H1 (cell line): ENCODE data around the gene GPR157. TPM values are rescaled to one million over a fixed set of nuclear protein-coding genes. Genes with fewer than 3 reads are reported as not detected.

Experiments
- CTCF ChIA-PET: fragments of 300-600 bp; sonication (Branson Sonifier 250); formaldehyde crosslinking; loops from one replicate; lab custom pipeline; 2021; ENCODE audit not compliant: partially characterized antibody; lab: Charles Lee
- POLR2A ChIA-PET: fragments of 300-600 bp; sonication (Branson Sonifier 250); formaldehyde crosslinking; loops from one replicate; lab custom pipeline; 2021; ENCODE audit warnings: inconsistent platforms; ENCODE audit not compliant: partially characterized antibody; lab: Charles Lee
- DNase-seq, 2 experiments: peaks; one replicate each; pipeline versions ENCODE4 v3.0.0 to v3.0.0-alpha.2; 2010 to 2022; ENCODE audit warnings: low spot score in 2 of 2, low read depth in 1 of 2, mixed read lengths in 1 of 2
- FAIRE-seq: peaks from 2 replicates; lab custom pipeline; 2011; peaks lifted over from hg19 to GRCh38; lab: Jason Lieb, UNC
- H2AFZ ChIP-seq: 2 replicates; pipeline ENCODE4 v1.8.1; 2012; ENCODE audit warnings: low read length, inconsistent platforms
- H2AK5ac ChIP-seq: 2 replicates; pipeline ENCODE4 v1.6.1; 2013; ENCODE audit warnings: low read depth, low read length
- H2BK120ac ChIP-seq: replicated peaks from 2 replicates; pipeline ENCODE3; 2013; ENCODE audit warnings: low read depth, low read length, inconsistent platforms
- H2BK12ac ChIP-seq: 2 replicates; pipeline ENCODE4 v1.6.1; 2013; ENCODE audit warnings: low read depth, low read length
- H2BK15ac ChIP-seq: 2 replicates; pipeline ENCODE4 v1.6.1; 2013; ENCODE audit warnings: low read length
- H2BK20ac ChIP-seq: 2 replicates; pipeline ENCODE4 v1.6.1; 2013; ENCODE audit warnings: low read length
- H2BK5ac ChIP-seq: 2 replicates; pipeline ENCODE4 v1.6.1; 2013; ENCODE audit warnings: low read depth, low read length
- H3K14ac ChIP-seq: 2 replicates; pipeline ENCODE4 v1.6.1; 2013; ENCODE audit warnings: inconsistent platforms; ENCODE audit not compliant: insufficient read length
- H3K18ac ChIP-seq: 2 replicates; pipeline ENCODE4 v1.6.1; 2013; ENCODE audit warnings: low read length; ENCODE audit errors: extremely low read depth
- H3K23ac ChIP-seq: 2 replicates; pipeline ENCODE4 v1.6.1; 2013; ENCODE audit warnings: inconsistent platforms; ENCODE audit not compliant: insufficient read length
- H3K23me2 ChIP-seq: 2 replicates; pipeline ENCODE4 v1.6.1; 2013; ENCODE audit warnings: low read depth, low read length
- H3K27ac ChIP-seq: 2 replicates; pipeline ENCODE4 v1.6.1; 2011; ENCODE audit warnings: low read depth, low read length, inconsistent platforms
- H3K27me3 ChIP-seq, 4 experiments: replicated peaks in 1 of 4; 1 replicate in 1 of 4; 2 replicates in 3 of 4; pipeline versions ENCODE4 v1.6.1 to v1.8.1; 2011 to 2013; ENCODE audit warnings: low read length in 3 of 4, mild to moderate bottlenecking in 3 of 4, inconsistent platforms in 2 of 4, mixed read lengths in 2 of 4, moderate library complexity in 1 of 4; ENCODE audit not compliant: control insufficient read depth in 3 of 4, insufficient read depth in 3 of 4; ENCODE audit errors: extremely low read depth in 1 of 4
- H3K36me3 ChIP-seq, 4 experiments: 2 replicates each; pipeline versions ENCODE4 v1.6.1 to v1.8.1; 2011 to 2013; ENCODE audit warnings: mild to moderate bottlenecking in 4 of 4, low read length in 3 of 4, moderate library complexity in 2 of 4, control low read depth in 1 of 4, inconsistent platforms in 1 of 4; ENCODE audit not compliant: insufficient read depth in 4 of 4, control insufficient read depth in 2 of 4
- H3K4ac ChIP-seq: replicated peaks from 2 replicates; pipeline ENCODE3; 2013; ENCODE audit warnings: low read length, low read depth, mixed read lengths, inconsistent platforms; ENCODE audit not compliant: insufficient read length
- H3K4me1 ChIP-seq, 4 experiments: replicated peaks in 1 of 4; 1 replicate in 1 of 4; 2 replicates in 3 of 4; pipeline versions ENCODE4 v1.6.1 to v1.8.1; 2011 to 2013; ENCODE audit warnings: low read length in 3 of 4, inconsistent platforms in 2 of 4, mixed read lengths in 1 of 4; ENCODE audit not compliant: insufficient read depth in 4 of 4, control insufficient read depth in 3 of 4
- H3K4me2 ChIP-seq, 2 experiments: 2 replicates each; pipeline versions ENCODE4 v1.6.1 to v1.8.1; 2011 to 2013; ENCODE audit warnings: low read depth in 2 of 2, low read length in 2 of 2, control low read depth in 1 of 2, inconsistent platforms in 1 of 2, mild to moderate bottlenecking in 1 of 2; ENCODE audit not compliant: insufficient read depth in 1 of 2
- H3K4me3 ChIP-seq, 4 experiments: fragments of 200-600, 300-600 bp in 1 of 4; sonication (generic), shearing (Covaris generic), sonication (Bioruptor Twin) in 1 of 4; 2 replicates each; pipeline versions ENCODE4 v1.5.1 to v1.8.1; 2011 to 2016; ENCODE audit warnings: low read length in 4 of 4, low read depth in 3 of 4, control low read depth in 2 of 4, inconsistent platforms in 2 of 4, mild to moderate bottlenecking in 2 of 4, mixed read lengths in 1 of 4, moderate library complexity in 1 of 4; ENCODE audit not compliant: insufficient read depth in 2 of 4; ENCODE audit errors: extremely low read depth in 1 of 4
- H3K56ac ChIP-seq: replicated peaks from 2 replicates; pipeline ENCODE3; 2013; ENCODE audit warnings: low read depth, mild to moderate bottlenecking, mixed read lengths, low read length, inconsistent platforms; ENCODE audit not compliant: insufficient read length
- H3K79me1 ChIP-seq: 2 replicates; pipeline ENCODE4 v1.6.1; 2013; ENCODE audit warnings: low read depth, low read length, control low read depth
- H3K79me2 ChIP-seq, 2 experiments: 2 replicates each; pipeline versions ENCODE4 v1.6.1 to v1.8.1; 2012 to 2013; ENCODE audit warnings: low read length in 2 of 2, mild to moderate bottlenecking in 2 of 2, inconsistent platforms in 1 of 2; ENCODE audit not compliant: insufficient read depth in 2 of 2, control insufficient read depth in 1 of 2
- H3K9ac ChIP-seq, 4 experiments: replicated peaks in 1 of 4; 1 replicate in 1 of 4; 2 replicates in 3 of 4; pipeline versions ENCODE4 v1.6.1 to v1.8.1; 2011 to 2013; ENCODE audit warnings: low read depth in 3 of 4, low read length in 3 of 4, control low read depth in 2 of 4, mild to moderate bottlenecking in 2 of 4, moderate library complexity in 2 of 4, inconsistent platforms in 1 of 4; ENCODE audit errors: extremely low read depth in 1 of 4
- H3K9me3 ChIP-seq, 2 experiments: 2 replicates each; pipeline versions ENCODE4 v1.6.1 to v1.8.1; 2012 to 2013; ENCODE audit warnings: mild to moderate bottlenecking in 2 of 2, moderate library complexity in 2 of 2, control low read depth in 1 of 2, inconsistent platforms in 1 of 2, low read depth in 1 of 2, low read length in 1 of 2, mixed read lengths in 1 of 2; ENCODE audit not compliant: insufficient read depth in 2 of 2
- H4K20me1 ChIP-seq, 2 experiments: replicated peaks in 1 of 2; 2 replicates each; pipeline versions ENCODE3 to v1.8.1; 2011 to 2013; ENCODE audit warnings: inconsistent platforms in 2 of 2, low read length in 2 of 2, mild to moderate bottlenecking in 1 of 2; ENCODE audit not compliant: insufficient read depth in 2 of 2, control insufficient read depth in 1 of 2
- H4K5ac ChIP-seq: 2 replicates; pipeline ENCODE4 v1.6.1; 2013; ENCODE audit warnings: low read length, low read depth, mixed read lengths, inconsistent platforms; ENCODE audit not compliant: insufficient read length
- H4K8ac ChIP-seq: 2 replicates; pipeline ENCODE4 v1.8.0; 2013; ENCODE audit warnings: mild to moderate bottlenecking, moderate library complexity, low read length, inconsistent platforms; ENCODE audit not compliant: insufficient read depth; ENCODE audit errors: extremely low read depth
- H4K91ac ChIP-seq: replicated peaks from 2 replicates; pipeline ENCODE3; 2013; ENCODE audit warnings: low read length, mixed read lengths, inconsistent platforms; ENCODE audit not compliant: insufficient read length
- ATF3 ChIP-seq: IDR thresholded peaks from 2 replicates; pipeline ENCODE4 v1.6.1; 2011; ENCODE audit warnings: low read depth, mild to moderate bottlenecking, low read length; ENCODE audit not compliant: insufficient read depth
- RXRA ChIP-seq: IDR thresholded peaks from 2 replicates; pipeline ENCODE4 v1.6.1; 2011; ENCODE audit warnings: low read depth, mild to moderate bottlenecking, low read length, moderate library complexity; ENCODE audit not compliant: insufficient read depth
- SP2 ChIP-seq: IDR thresholded peaks from 2 replicates; pipeline ENCODE4 v1.6.1; 2012; ENCODE audit warnings: mild to moderate bottlenecking, low read length, inconsistent platforms
- TCF12 ChIP-seq: IDR thresholded peaks from 2 replicates; pipeline ENCODE4 v1.6.1; 2011; ENCODE audit warnings: low read depth, mild to moderate bottlenecking, low read length
- WGBS, 2 experiments: shearing (Covaris generic) in 1 of 2; methylation state at CpG; one replicate each; pipeline versions ENCODE4 v1.1.6 to v1.1.7; 2013 to 2015; ENCODE audit warnings: low lambda C conversion rate in 2 of 2, mixed read lengths in 2 of 2, inconsistent platforms in 1 of 2, low coverage in 1 of 2, missing lambda C conversion rate in 1 of 2; ENCODE audit not compliant: insufficient replicate concordance in 2 of 2, insufficient coverage in 1 of 2, insufficient read length in 1 of 2; ENCODE audit errors: extremely low coverage in 1 of 2, missing lambda C conversion rate in 1 of 2; 5-methylcytosine and 5-hydroxymethylcytosine counted together
- polyA plus RNA-seq, 7 experiments: library from polyadenylated mRNA; depleted of rRNA in 3 of 7; stranded (reverse) in 5 of 7; unstranded in 2 of 7; fragments of >200 nt in 5 of 7; fragments of 200-250 nt in 2 of 7; gene quantifications; 1 replicate in 5 of 7; 2 replicates in 1 of 7; 4 replicates in 1 of 7; pipeline versions ENCODE4 v1.2.1 to v1.2.3, GENCODE V29; 2011 to 2013; ENCODE audit warnings: missing spikeins in 2 of 7, mixed read lengths in 2 of 7
- total RNA-seq: library from RNA; stranded (reverse); fragmentation: NEBNext Ultra II Directional; extraction: Animal tissue kit (Norgen Biotek cat#: 25700); gene quantifications from 2 replicates; pipeline ENCODE4 v1.2.1, GENCODE V29; 2021

The GPR157 gene
- total and polyA plus RNA-seq, 2 of the 8 experiments (the other 6 are each of a cell fraction or from before 2014, with no cell fraction given), result 1.0 to 11.0 TPM

GRCh38 chr1:9059891-9060744, 68.8 kb downstream of the GPR157 start:
- H3K79me1 ChIP-seq, result no peaks in the 10 kb centered on the region; the same call in 1 of the 2 replicates
- 74% methylated on average over 4 of the region's 4 CpGs; no CpG with 5 or more reads in 1 of the 2 experiments for WGBS, 2 experiments
- H3K27ac ChIP-seq, result no peak overlapping the region
- peak overlapping the region; percentile 97; the same call in 1 of the 2 replicates for H2BK12ac ChIP-seq
- H3K56ac ChIP-seq, result peak overlapping the region; percentile 99
- peaks cover 0 to 3% (median under 1%) of the 10 kb centered on the region in 4 experiments; a peak in 3 of 7 replicates for H3K4me1 ChIP-seq
- CTCF ChIA-PET, result interaction anchor here (1.0 to 2.4 kb wide), 2 partner anchors 24 to 50 kb away, joined by 3 to 8 read pairs; no protein-coding TSS in a partner anchor
- peak overlapping the region; percentile 100 for H2AK5ac ChIP-seq
- H2BK20ac ChIP-seq, result peak overlapping the region; percentile 94; the same call in 1 of the 2 replicates
- peak overlapping the region; percentile 99 for H2BK15ac ChIP-seq
- peak overlapping the region; percentile 17 for H3K23ac ChIP-seq
- no peaks in the 10 kb centered on the region for H3K27me3 ChIP-seq
- H4K5ac ChIP-seq, result no peak overlapping the region
- no peak overlapping the region for H4K8ac ChIP-seq
- peak overlapping the region; percentile 87 for H3K14ac ChIP-seq
- no peak overlapping the region; the same call in 1 of the 2 replicates for H3K18ac ChIP-seq
- H4K91ac ChIP-seq, result peak overlapping the region; percentile 74
- H3K4me3 ChIP-seq, result no peak overlapping the region
- TF ChIP-seq TCF12 (no peak), SP2 (no peak), ATF3 (no peak), RXRA (no peak)
- POLR2A ChIA-PET, result no interaction called here
- peaks cover 0 to 3% of the 10 kb centered on the region in 2 experiments for H4K20me1 ChIP-seq
- no peak overlapping the region for H3K4me2 ChIP-seq
- H3K9me3 ChIP-seq, result no peaks in the 10 kb centered on the region
- no peak overlapping the region for H2BK5ac ChIP-seq
- H3K79me2 ChIP-seq, result no peaks in the 10 kb centered on the region
- H2BK120ac ChIP-seq, result peak overlapping the region; percentile 78
- peak overlapping the region; percentile 53 for H3K4ac ChIP-seq
- H3K9ac ChIP-seq, result 0 out of 7 replicates have a peak overlapping the region, but pooled peaks of 1 of the 4 experiments have one; percentile 48
- H3K23me2 ChIP-seq, result peaks cover 9% of the 10 kb centered on the region
- no peaks in the 10 kb centered on the region for H3K36me3 ChIP-seq
- no peak overlapping the region for H2AFZ ChIP-seq
- FAIRE-seq, result no peak
- no peak for DNase-seq
